Smooth muscle cell (in vitro differentiated cells): ENCODE data around the gene CYLD. TPM values are rescaled to one million over a fixed set of nuclear protein-coding genes. Genes with fewer than 3 reads are reported as not detected.

Source experiments
- DNase-seq: peaks from one replicate; lab custom pipeline; 2025; ENCODE audit not compliant: unreplicated experiment; lab: John Stamatoyannopoulos, UW
- H2AFZ ChIP-seq: fragments of 200-600 bp; sonication (generic); 2 replicates; pipeline ENCODE4 v1.6.0; 2016; ENCODE audit warnings: antibody characterized with exemption, low read depth, mild to moderate bottlenecking
- H3F3A ChIP-seq: fragments of 200-600 bp; sonication (generic); 2 replicates; pipeline ENCODE4 v1.6.0; 2017; ENCODE audit warnings: antibody characterized with exemption, low read depth
- H3K27ac ChIP-seq: fragments of 200-600 bp; sonication (generic); 2 replicates; pipeline ENCODE4 v1.5.1; 2016; ENCODE audit warnings: low read depth, mild to moderate bottlenecking
- H3K27me3 ChIP-seq: fragments of 200-600 bp; sonication (generic); 2 replicates; pipeline ENCODE4 v1.6.1; 2016; ENCODE audit warnings: low read depth, mild to moderate bottlenecking
- H3K36me3 ChIP-seq: fragments of 200-600 bp; sonication (generic); 2 replicates; pipeline ENCODE4 v1.5.1; 2016; ENCODE audit warnings: low read depth
- H3K4me1 ChIP-seq: fragments of 200-600 bp; sonication (generic); 2 replicates; pipeline ENCODE4 v1.5.1; 2016; ENCODE audit warnings: low read depth
- H3K4me2 ChIP-seq: fragments of 200-600 bp; sonication (generic); 2 replicates; pipeline ENCODE4 v1.6.0; 2016; ENCODE audit warnings: mild to moderate bottlenecking
- H3K4me3 ChIP-seq: fragments of 200-600 bp; sonication (generic); 2 replicates; pipeline ENCODE4 v1.5.1; 2016; ENCODE audit warnings: mild to moderate bottlenecking
- H3K79me2 ChIP-seq: fragments of 200-600 bp; sonication (generic); 2 replicates; pipeline ENCODE4 v1.6.0; 2016; ENCODE audit warnings: low read depth, mild to moderate bottlenecking
- H3K9ac ChIP-seq: fragments of 200-600 bp; sonication (generic); 2 replicates; pipeline ENCODE4 v1.6.0; 2016; ENCODE audit warnings: low read depth
- H3K9me3 ChIP-seq: fragments of 200-600 bp; sonication (generic); replicated peaks from 2 replicates; pipeline ENCODE4 v1.5.1; 2016; ENCODE audit warnings: low read depth
- H4K20me1 ChIP-seq: fragments of 200-600 bp; sonication (generic); 2 replicates; pipeline ENCODE4 v1.6.0; 2016; ENCODE audit warnings: low read depth
- WGBS: methylation state at CpG from one replicate; pipeline ENCODE4 v1.1.7; 2016; ENCODE audit warnings: low lambda C conversion rate; 5-methylcytosine and 5-hydroxymethylcytosine counted together
- polyA plus RNA-seq: library from polyadenylated mRNA; unstranded; fragments of >200 nt; fragmentation: Nextera tagmentation; extraction: Ambion mirVana; gene quantifications from 2 replicates; pipeline ENCODE4 v1.2.1, GENCODE V29; 2016
- total RNA-seq: library from RNA; depleted of rRNA; stranded (reverse); fragments of >200 nt; gene quantifications from 2 replicates; pipeline ENCODE4 v1.2.3, GENCODE V29; 2014
- TF ChIP-seq, protein P1 (sequence below): fragments of 200-600 bp; sonication (generic); IDR thresholded peaks from 2 replicates; pipeline ENCODE4 v1.5.1; 2017; ENCODE audit warnings: borderline replicate concordance, mild to moderate bottlenecking, antibody characterized with exemption; ENCODE audit not compliant: insufficient read depth, poor library complexity, severe bottlenecking

Gene CYLD
- total and polyA plus RNA-seq, 2 experiments from 2014 or later: 11.3 to 13.8 TPM

DNA sequence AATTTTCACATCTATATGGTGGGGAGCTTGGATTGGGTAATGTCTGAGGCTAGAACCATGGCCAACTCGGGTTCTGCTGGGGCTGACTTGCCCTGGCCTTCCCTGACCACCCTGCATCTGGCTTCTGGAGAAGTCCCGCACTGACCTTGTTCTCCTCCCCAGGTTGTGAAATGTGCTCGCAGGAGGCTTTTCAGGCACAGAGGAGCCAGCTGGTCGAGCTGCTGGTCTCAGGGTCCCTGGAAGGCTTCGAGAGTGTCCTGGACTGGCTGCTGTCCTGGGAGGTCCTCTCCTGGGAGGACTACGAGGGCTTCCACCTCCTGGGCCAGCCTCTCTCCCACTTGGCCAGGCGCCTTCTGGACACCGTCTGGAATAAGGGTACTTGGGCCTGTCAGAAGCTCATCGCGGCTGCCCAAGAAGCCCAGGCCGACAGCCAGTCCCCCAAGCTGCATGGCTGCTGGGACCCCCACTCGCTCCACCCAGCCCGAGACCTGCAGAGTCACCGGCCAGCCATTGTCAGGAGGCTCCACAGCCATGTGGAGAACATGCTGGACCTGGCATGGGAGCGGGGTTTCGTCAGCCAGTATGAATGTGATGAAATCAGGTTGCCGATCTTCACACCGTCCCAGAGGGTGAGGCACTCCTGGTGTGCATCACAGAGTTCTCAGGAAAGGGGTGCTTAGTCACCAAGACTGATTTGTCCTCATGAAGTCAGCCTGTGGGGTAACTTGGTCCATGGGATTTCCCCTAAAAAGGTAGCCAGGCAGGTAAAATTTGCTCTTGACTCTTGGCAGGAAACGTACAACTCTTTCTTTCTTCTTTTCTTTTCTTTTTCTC lies 42.3 kb upstream of the CYLD start:
- Histone ChIP-seq H3K4me2 (no peak overlapping the region), H3F3A (no peaks in the 10 kb centered on the region), H3K27me3 (peaks cover 2% of the 10 kb centered on the region), H3K9ac (no peak overlapping the region), H3K79me2 (no peaks in the 10 kb centered on the region), H3K27ac (no peak overlapping the region), H3K4me3 (no peak overlapping the region), H4K20me1 (no peaks in the 10 kb centered on the region), H2AFZ (no peak overlapping the region), H3K9me3 (peaks cover 5% of the 10 kb centered on the region), H3K36me3 (no peaks in the 10 kb centered on the region), H3K4me1 (no peaks in the 10 kb centered on the region)
- TF ChIP-seq, protein P1, sequence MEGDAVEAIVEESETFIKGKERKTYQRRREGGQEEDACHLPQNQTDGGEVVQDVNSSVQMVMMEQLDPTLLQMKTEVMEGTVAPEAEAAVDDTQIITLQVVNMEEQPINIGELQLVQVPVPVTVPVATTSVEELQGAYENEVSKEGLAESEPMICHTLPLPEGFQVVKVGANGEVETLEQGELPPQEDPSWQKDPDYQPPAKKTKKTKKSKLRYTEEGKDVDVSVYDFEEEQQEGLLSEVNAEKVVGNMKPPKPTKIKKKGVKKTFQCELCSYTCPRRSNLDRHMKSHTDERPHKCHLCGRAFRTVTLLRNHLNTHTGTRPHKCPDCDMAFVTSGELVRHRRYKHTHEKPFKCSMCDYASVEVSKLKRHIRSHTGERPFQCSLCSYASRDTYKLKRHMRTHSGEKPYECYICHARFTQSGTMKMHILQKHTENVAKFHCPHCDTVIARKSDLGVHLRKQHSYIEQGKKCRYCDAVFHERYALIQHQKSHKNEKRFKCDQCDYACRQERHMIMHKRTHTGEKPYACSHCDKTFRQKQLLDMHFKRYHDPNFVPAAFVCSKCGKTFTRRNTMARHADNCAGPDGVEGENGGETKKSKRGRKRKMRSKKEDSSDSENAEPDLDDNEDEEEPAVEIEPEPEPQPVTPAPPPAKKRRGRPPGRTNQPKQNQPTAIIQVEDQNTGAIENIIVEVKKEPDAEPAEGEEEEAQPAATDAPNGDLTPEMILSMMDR: no peak
- DNase-seq: no peak
- WGBS: 86% methylated on average over 19 of the region's 19 CpGs

DNA sequence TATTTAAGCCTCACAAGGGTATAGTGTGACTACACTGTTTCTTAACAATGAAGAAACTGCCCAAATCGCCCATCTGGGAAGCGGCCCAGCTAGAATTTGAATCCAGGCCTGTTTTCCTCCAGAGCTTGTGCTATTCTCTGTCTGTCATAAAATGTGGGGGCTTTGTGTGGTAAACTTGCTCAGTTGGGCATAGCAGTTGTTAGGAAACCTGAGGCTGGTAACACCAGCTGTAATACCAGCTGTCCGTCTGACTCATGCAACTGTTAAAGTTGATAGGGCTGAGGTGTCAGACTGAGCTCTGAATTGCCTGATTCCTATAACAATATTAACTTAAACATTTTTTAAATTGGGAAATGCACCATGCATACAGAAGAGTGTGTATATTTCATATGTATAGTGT lies 39.2 kb upstream of the CYLD start:
- Histone ChIP-seq H3K27ac (no peak overlapping the region), H3K79me2 (no peaks in the 10 kb centered on the region), H3K4me1 (no peaks in the 10 kb centered on the region), H3K9ac (no peak overlapping the region), H3K36me3 (no peaks in the 10 kb centered on the region), H3K4me2 (no peak overlapping the region), H2AFZ (no peak overlapping the region), H3K27me3 (no peaks in the 10 kb centered on the region), H4K20me1 (no peaks in the 10 kb centered on the region), H3K9me3 (peaks cover 11% of the 10 kb centered on the region), H3F3A (no peaks in the 10 kb centered on the region), H3K4me3 (no peak overlapping the region)
- DNase-seq: no peak
- WGBS: 88% methylated on average over 3 of the region's 3 CpGs
- TF ChIP-seq, protein P1: no peak

DNA sequence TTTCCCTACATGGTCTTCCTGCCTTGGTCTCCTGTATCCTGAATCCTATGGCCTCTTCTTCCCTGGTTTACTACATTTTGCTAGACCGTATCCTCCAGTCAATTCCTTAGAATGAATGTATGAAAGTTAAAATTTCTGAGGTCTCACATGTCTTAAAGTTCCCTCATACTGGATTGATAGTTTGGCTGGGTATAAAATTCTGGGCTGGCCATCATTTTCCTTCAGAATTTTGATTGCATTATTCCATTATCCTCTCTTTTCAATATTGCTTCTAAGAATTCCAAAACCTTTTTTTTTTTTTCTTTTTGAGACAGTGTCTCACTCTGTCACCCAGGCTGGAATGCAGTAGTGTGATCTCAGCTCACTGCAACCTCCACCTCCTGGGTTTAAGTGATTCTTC lies 37.6 kb upstream of the CYLD start:
- Histone ChIP-seq H3K4me3 (no peak overlapping the region), H3F3A (no peaks in the 10 kb centered on the region), H3K9me3 (peaks cover 11% of the 10 kb centered on the region), H3K4me2 (no peak overlapping the region), H3K79me2 (no peaks in the 10 kb centered on the region), H3K27me3 (no peaks in the 10 kb centered on the region), H2AFZ (no peak overlapping the region), H3K27ac (no peak overlapping the region), H3K4me1 (no peaks in the 10 kb centered on the region), H3K36me3 (no peaks in the 10 kb centered on the region), H3K9ac (no peak overlapping the region), H4K20me1 (no peaks in the 10 kb centered on the region)
- no peak for DNase-seq
- TF ChIP-seq, protein P1: no peak
- WGBS: 89% methylated on average over 1 of the region's 1 CpG
